ENCODE measurements around the gene RHOBTB1.
"Not testable (repeated sequence)": the region's sequence is repeated elsewhere in the genome, so short reads cannot be mapped to it uniquely, and the experiment has no call there.

RHOBTB1 gene

GRCh38 chr10:60974463-60975149 lies 30.6 kb upstream of the RHOBTB1 start:
- H3K4me3 ChIP-seq (replicated peaks; ENCODE audit: low read depth, low read length), result no peak overlapping the region
- TF ChIP-seq CTCF (IDR thresholded peaks at IDR 0.05; ENCODE audit: low read depth, low read length, missing control alignments), result no peak
- no peak for DNase-seq (ENCODE audit: extremely low read depth, low read depth)

DNA sequence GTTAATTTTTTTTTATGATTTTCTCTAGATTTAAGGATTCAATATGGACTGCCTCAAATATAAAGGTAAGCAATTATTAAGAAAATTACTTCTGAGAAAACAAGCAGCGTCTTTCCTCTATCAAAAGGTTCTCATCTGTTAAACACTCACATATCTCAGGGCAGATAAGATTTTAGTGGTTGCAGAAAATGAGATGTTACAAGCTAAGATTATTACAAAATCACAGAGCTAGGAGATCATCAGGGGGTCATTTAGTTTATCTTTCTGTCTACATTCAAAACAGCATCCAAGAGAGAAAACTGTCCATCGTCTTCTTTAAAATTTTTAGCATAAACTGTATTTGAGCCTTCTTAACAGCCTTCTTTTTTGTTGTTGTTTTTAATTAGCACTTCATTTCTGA lies 29.1 kb upstream of the RHOBTB1 start:
- DNase-seq (ENCODE audit: extremely low read depth, low read depth), result no peak
- no peak for TF ChIP-seq CTCF (IDR thresholded peaks at IDR 0.05; ENCODE audit: low read depth, low read length, missing control alignments)
- H3K4me3 ChIP-seq (replicated peaks; ENCODE audit: low read depth, low read length), result no peak overlapping the region

DNA sequence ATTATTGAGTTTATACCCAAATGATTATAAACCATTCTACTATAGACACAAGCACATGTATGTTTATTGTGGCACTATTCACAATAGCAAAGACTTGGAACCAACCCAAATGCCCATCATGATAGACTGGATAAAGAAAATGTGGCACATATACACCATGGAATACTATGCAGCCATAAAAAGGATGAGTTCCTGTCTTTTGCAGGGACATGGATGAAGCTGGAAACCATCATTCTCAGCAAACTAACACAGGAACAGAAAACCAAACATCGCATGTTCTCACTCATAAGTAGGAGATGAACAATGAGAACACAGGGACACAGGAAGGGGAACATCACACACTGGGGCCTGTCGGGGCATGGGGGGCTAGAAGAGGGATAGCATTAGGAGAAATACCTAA lies 28.2 kb upstream of the RHOBTB1 start:
- not testable (repeated sequence) for H3K4me3 ChIP-seq (replicated peaks; ENCODE audit: low read depth, low read length); DNase-seq (ENCODE audit: extremely low read depth, low read depth)

DNA sequence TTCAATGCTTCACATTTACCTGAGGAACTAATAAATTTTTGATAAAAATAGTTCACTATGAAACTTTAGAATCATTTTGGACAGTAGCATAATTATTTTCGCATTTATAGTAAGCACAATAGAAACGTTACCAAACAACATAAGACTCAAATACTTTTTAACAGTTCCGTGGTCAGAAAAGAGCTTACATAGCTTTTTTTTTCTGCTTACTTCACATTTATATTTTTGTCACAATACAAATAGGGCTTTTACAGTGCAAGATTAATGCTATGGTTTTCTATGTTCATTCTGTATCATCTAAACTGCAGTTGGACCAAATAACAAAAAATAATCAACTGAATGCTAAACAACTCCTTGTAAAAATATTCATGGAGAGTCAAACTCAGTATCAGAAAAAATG lies 26.5 kb upstream of the RHOBTB1 start:
- no peak for TF ChIP-seq CTCF (IDR thresholded peaks at IDR 0.05; ENCODE audit: low read depth, low read length, missing control alignments)
- no peak for DNase-seq (ENCODE audit: extremely low read depth, low read depth)
- H3K4me3 ChIP-seq (replicated peaks; ENCODE audit: low read depth, low read length), result no peak overlapping the region

DNA sequence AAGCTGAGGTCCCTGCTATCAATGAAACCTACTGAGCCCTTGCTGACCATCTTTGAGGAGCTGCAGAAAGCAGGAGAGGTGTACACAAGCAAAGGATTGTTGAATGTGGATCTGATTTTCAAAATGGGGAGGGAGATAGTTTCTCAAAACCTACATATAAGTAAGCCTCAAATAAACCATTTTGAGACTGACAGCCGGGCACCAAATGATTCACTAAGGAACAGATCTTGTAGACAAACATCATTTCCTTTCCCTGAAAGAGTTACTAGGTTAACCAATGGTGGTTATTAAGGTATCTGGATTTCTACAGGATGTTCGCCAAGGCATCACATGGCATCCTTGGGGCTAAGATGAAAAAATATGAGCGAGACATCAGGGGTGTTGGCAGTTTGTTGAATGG lies 24.5 kb upstream of the RHOBTB1 start:
- H3K4me3 ChIP-seq (replicated peaks; ENCODE audit: low read depth, low read length), result no peak overlapping the region
- no peak for TF ChIP-seq CTCF (IDR thresholded peaks at IDR 0.05; ENCODE audit: low read depth, low read length, missing control alignments)
- DNase-seq (ENCODE audit: extremely low read depth, low read depth), result no peak

DNA sequence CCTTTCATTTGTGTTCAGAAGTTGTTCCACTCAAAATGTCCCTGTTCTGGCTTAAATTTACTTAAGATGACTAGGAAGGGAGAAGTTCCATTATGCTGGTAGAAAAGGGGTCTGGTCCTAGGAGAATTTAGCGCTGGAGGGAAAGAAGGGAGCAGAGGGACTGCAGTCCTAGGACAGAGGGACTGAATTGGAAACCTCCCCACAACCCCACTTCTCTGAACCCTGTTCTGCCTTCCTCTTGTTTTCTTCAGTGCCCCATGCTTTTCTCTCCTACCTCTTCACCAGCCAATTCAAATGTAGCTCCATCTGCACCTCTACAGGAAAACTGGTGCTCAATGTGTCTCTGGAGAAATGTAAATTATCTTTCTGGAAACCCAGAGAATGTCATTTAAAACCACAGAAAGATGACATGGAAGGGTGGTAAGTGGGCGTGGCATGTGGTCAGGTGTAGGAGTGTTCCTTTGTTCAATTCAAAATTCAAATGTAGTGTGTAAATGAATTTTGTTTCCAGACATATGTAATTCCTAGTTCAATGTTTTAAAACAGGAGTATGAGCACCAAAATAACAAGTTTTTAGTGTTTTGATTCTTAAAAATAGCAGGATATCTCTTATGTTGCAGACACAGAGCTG lies 24.0 kb upstream of the RHOBTB1 start:
- no peak overlapping the region for H3K4me3 ChIP-seq (replicated peaks; ENCODE audit: low read depth, low read length)
- no peak for DNase-seq (ENCODE audit: extremely low read depth, low read depth)
- no peak for TF ChIP-seq CTCF (IDR thresholded peaks at IDR 0.05; ENCODE audit: low read depth, low read length, missing control alignments)

GRCh38 chr10:60967260-60967659 lies 23.3 kb upstream of the RHOBTB1 start:
- no peak for DNase-seq (ENCODE audit: extremely low read depth, low read depth)
- no peak for TF ChIP-seq CTCF (IDR thresholded peaks at IDR 0.05; ENCODE audit: low read depth, low read length, missing control alignments)
- H3K4me3 ChIP-seq (replicated peaks; ENCODE audit: low read depth, low read length), result no peak overlapping the region

Data from HFF-Myc (cell line).